ENCODE data around the gene SRCAP. TPM values are rescaled to one million over a fixed set of nuclear protein-coding genes. Genes with fewer than 3 reads are reported as not detected.

Gene SRCAP
- total and polyA plus RNA-seq, 2 of the 8 experiments (the other 6 are each of a cell fraction or from before 2014, with no cell fraction given): 5.5 to 54.3 TPM

GRCh38 chr16:30649725-30650368 is 49.1 kb upstream of the SRCAP start:
- Histone ChIP-seq H3K4ac (replicated peaks; ENCODE audit: insufficient read length, low read depth, low read length) (no peak overlapping the region), H4K5ac (ENCODE audit: insufficient read length, low read depth, low read length) (peak overlapping the region; percentile 23), H2AFZ (ENCODE audit: low read length) (peak overlapping the region; percentile 57), H3K79me2 (ENCODE audit: control insufficient read depth in 1 of 2, insufficient read depth in 2 of 2, low read length in 2 of 2) (no peaks in the 10 kb centered on the region), H4K8ac (ENCODE audit: extremely low read depth, insufficient read depth, low read length) (peak overlapping the region; percentile 63; the same call in 1 of the 2 replicates), H2BK120ac (replicated peaks; ENCODE audit: low read depth, low read length) (no peak overlapping the region), H3K79me1 (ENCODE audit: low read depth, low read length) (0 out of 2 replicates have a peak, but pooled peaks cover 2% of the 10 kb centered on the region), H3K23ac (ENCODE audit: insufficient read length) (no peak overlapping the region), H3K4me1 (replicated peaks in 1 of 4; ENCODE audit: control insufficient read depth in 3 of 4, insufficient read depth in 4 of 4, low read length in 3 of 4) (peaks cover 0 to 7% (median 0%) of the 10 kb centered on the region in 4 experiments; a peak in 3 of 7 replicates), H3K18ac (ENCODE audit: extremely low read depth, low read length) (peak overlapping the region; percentile 68), H4K91ac (replicated peaks; ENCODE audit: insufficient read length, low read length) (peak overlapping the region; percentile 13), H3K9ac (replicated peaks in 1 of 4; ENCODE audit: extremely low read depth in 1 of 4, low read depth in 3 of 4, low read length in 3 of 4) (peak overlapping the region in 2 of 4 experiments; percentile 37 to 45; a peak in 2 of 7 replicates), H4K20me1 (replicated peaks in 1 of 2; ENCODE audit: control insufficient read depth in 1 of 2, insufficient read depth in 2 of 2, low read length in 2 of 2) (peaks cover 0 to 3% of the 10 kb centered on the region in 2 experiments), H2BK15ac (ENCODE audit: low read length) (no peak overlapping the region; the same call in 1 of the 2 replicates), H3K4me3 (ENCODE audit: extremely low read depth in 1 of 4, insufficient read depth in 2 of 4, low read depth in 3 of 4, low read length in 4 of 4) (peak overlapping the region in 3 of 4 experiments; percentile 21 to 39 (median 36); a peak in 4 of 8 replicates), H3K27me3 (replicated peaks in 1 of 4; ENCODE audit: control insufficient read depth in 3 of 4, extremely low read depth in 1 of 4, insufficient read depth in 3 of 4, low read length in 3 of 4) (peaks cover 0 to 13% (median 11%) of the 10 kb centered on the region in 4 experiments; a peak in 6 of 7 replicates), H3K4me2 (ENCODE audit: insufficient read depth in 1 of 2, low read depth in 2 of 2, low read length in 2 of 2) (peak overlapping the region; percentile 45 to 56), H2BK12ac (ENCODE audit: low read depth, low read length) (0 out of 2 replicates have a peak overlapping the region, but pooled peaks have one; percentile 23), H2BK20ac (ENCODE audit: low read length) (0 out of 2 replicates have a peak overlapping the region, but pooled peaks have one; percentile 32), H3K56ac (replicated peaks; ENCODE audit: insufficient read length, low read depth, low read length) (no peak overlapping the region), H2AK5ac (ENCODE audit: low read depth, low read length) (no peak overlapping the region), H3K14ac (ENCODE audit: insufficient read length) (no peak overlapping the region), H3K36me3 (ENCODE audit: control insufficient read depth in 2 of 4, insufficient read depth in 4 of 4, low read length in 3 of 4) (no peaks in the 10 kb centered on the region), H3K23me2 (ENCODE audit: low read depth, low read length) (peaks cover 2% of the 10 kb centered on the region; the same call in 1 of the 2 replicates), H2BK5ac (ENCODE audit: low read depth, low read length) (peak overlapping the region; percentile 18), H3K27ac (ENCODE audit: low read depth, low read length) (peak overlapping the region; percentile 58; the same call in 1 of the 2 replicates), H3K9me3 (ENCODE audit: insufficient read depth in 2 of 2, low read depth in 1 of 2, low read length in 1 of 2) (no peaks in the 10 kb centered on the region)
- POLR2A ChIA-PET (ENCODE audit: partially characterized antibody): interaction anchor here (0.8 to 2.1 kb wide), 8 partner anchors 8 to 98 kb away, joined by 3 to 7 read pairs (median 4); partner anchors contain the start of genes PHKG2 and ZNF764
- WGBS, 2 experiments (ENCODE audit: extremely low coverage in 1 of 2, insufficient coverage in 1 of 2, insufficient read length in 1 of 2, insufficient replicate concordance in 2 of 2, low coverage in 1 of 2, low lambda C conversion rate in 2 of 2, missing lambda C conversion rate in 1 of 2): 82% methylated on average over 22 of the region's 22 CpGs; no CpG with 5 or more reads in 1 of the 2 experiments
- DNase-seq (ENCODE audit: low read depth in 1 of 2, low spot score in 2 of 2): no peak
- CTCF ChIA-PET (ENCODE audit: partially characterized antibody): interaction anchor here (0.6 to 8.2 kb wide), 6 partner anchors 9 to 1710 kb away, joined by 3 to 48 read pairs (median 4); no protein-coding TSS in a partner anchor
- FAIRE-seq: no peak
- TF ChIP-seq RFX5 (IDR thresholded peaks at IDR 0.05; ENCODE audit: borderline replicate concordance, low read depth, low read length): no peak
- no peak for TF ChIP-seq NRF1 (IDR thresholded peaks at IDR 0.05; ENCODE audit: low read depth, low read length)
- TF ChIP-seq KDM4A (IDR thresholded peaks at IDR 0.05; ENCODE audit: low read depth, low read length, severe bottlenecking): peak; percentile 10
- TF ChIP-seq SP1 (IDR thresholded peaks at IDR 0.05; ENCODE audit: low read depth, low read length): no peak

Measured in H1 (cell line).